ENCODE data around the gene CARMIL1.

- TF ChIP-seq CTCF (conservative IDR thresholded peaks at IDR 0.05; ENCODE audit: low read length) = no peak
- TF ChIP-seq EZH2phosphoT487 (IDR thresholded peaks at IDR 0.05; ENCODE audit: borderline replicate concordance) = no peak
Measured at GRCh38 chr6:25446830-25447569, 167.8 kb downstream of the CARMIL1 start.
